Mammary epithelial cell (primary cell): Measurements from ENCODE around the gene PSMA2.

Experiments used
- EZH2 ChIP-seq: IDR thresholded peaks from 2 replicates; pipeline ENCODE4 v1.6.1; 2012; ENCODE audit warnings: low read length, inconsistent platforms, borderline replicate concordance
- TF ChIP-seq, protein P1 (sequence below), 2 donors: IDR thresholded peaks in 1 of 2; conservative IDR thresholded peaks in 1 of 2; 2 replicates each; pipeline ENCODE4 v1.5.1; 2011 to 2012; ENCODE audit warnings: inconsistent platforms in 2 of 2, low read length in 2 of 2, mild to moderate bottlenecking in 2 of 2, control low read depth in 1 of 2, low read depth in 1 of 2; ENCODE audit not compliant: insufficient read depth in 1 of 2; ENCODE audit errors: extremely low read depth in 1 of 2

DNA sequence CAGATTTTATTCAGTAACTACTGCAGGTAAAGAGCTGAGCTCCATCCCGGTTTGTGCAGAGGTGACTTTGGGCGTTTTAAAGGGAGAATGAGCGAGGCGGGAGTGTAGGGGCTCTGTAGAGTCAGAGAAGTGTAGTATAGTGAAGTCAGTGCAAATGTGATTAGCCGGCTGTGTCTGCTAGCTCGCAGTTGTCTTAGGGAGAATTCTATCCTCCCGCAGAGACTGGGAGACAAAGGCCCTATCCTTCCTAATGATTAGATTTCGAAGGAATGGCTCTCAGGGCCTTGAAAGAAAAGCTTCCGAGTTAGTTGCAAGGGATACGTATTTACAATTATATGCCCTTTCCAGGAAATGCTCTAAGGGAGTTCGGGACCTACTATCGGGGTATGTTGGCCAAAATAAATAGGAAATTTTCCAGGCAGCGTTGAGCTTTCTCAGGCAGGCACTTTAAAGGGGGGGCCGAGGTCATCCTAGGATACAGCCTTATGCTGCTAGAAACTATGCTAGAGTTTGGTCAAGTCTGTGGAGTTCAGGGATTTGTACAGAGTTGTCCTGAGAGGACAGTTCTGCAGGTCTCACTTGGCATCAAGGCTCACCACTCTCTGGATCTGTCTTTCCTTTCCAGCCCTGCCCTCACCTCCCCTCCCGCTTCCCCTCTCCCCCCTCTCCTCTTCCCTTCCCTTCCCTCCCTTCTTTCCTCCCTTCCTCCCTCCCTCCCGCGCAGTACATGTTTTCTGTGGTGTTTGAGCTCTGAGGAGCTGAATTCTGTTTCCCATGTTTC is 1.0 kb upstream of the PSMA2 start:
- TF ChIP-seq, protein P1, sequence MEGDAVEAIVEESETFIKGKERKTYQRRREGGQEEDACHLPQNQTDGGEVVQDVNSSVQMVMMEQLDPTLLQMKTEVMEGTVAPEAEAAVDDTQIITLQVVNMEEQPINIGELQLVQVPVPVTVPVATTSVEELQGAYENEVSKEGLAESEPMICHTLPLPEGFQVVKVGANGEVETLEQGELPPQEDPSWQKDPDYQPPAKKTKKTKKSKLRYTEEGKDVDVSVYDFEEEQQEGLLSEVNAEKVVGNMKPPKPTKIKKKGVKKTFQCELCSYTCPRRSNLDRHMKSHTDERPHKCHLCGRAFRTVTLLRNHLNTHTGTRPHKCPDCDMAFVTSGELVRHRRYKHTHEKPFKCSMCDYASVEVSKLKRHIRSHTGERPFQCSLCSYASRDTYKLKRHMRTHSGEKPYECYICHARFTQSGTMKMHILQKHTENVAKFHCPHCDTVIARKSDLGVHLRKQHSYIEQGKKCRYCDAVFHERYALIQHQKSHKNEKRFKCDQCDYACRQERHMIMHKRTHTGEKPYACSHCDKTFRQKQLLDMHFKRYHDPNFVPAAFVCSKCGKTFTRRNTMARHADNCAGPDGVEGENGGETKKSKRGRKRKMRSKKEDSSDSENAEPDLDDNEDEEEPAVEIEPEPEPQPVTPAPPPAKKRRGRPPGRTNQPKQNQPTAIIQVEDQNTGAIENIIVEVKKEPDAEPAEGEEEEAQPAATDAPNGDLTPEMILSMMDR (conservative IDR thresholded peaks at IDR 0.05 in 1 of 2, IDR thresholded peaks at IDR 0.05 in 1 of 2; ENCODE audit: extremely low read depth in 1 of 2, insufficient read depth in 1 of 2, low read depth in 1 of 2, low read length in 2 of 2), result no peak
- no peak for TF ChIP-seq EZH2
